HG03175 (cell line): ENCODE measurements around the gene FRMPD4.

Source experiments
- ATAC-seq: cut with Tn5 transposase; IDR thresholded peaks from one replicate; pipeline ENCODE4 v1.9.1; 2021; ENCODE audit warnings: mild to moderate bottlenecking, moderate library complexity; ENCODE audit not compliant: unreplicated experiment

The FRMPD4 gene

GRCh38 chrX:12711435-12712040, 573.3 kb downstream of the FRMPD4 start:
- no peak for ATAC-seq

DNA sequence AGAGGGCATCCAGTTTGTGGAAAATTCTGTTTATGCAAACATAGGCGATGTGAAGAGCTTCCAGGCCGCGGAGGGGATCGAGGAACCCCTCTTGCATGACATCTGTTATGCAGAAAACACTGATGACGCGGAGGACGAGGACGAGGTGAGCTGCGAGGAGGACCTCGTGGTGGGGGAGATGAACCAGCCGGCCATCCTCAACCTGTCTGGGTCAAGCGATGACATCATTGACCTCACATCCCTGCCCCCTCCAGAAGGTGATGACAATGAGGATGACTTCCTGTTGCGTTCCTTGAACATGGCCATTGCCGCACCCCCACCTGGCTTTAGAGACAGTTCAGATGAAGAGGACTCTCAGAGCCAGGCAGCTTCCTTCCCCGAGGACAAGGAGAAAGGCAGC, 578.3 kb downstream of the FRMPD4 start:
- no peak for ATAC-seq

DNA sequence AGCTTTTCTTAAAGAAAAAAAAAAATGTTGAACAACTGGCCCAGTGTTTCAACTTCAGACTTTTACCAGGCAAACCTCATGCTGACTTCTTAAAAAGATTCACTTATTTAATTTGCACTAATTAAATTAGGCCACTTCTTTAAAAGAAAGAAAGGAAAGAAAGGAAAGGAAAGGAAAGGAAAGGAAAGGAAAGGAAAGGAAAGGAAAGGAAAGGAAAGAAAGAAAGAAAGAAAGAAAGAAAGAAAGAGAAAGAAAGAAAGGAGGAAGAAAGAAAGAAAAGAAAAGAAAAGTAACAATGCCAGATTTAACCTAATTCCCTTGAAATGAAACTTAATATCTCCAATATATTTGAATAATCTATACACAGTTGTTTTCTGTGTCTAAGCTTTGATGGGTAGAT, 581.6 kb downstream of the FRMPD4 start:
- ATAC-seq: no peak

- no peak for ATAC-seq
These were observed 582.8 kb downstream of the FRMPD4 start for GRCh38 chrX:12721042-12721441.

DNA sequence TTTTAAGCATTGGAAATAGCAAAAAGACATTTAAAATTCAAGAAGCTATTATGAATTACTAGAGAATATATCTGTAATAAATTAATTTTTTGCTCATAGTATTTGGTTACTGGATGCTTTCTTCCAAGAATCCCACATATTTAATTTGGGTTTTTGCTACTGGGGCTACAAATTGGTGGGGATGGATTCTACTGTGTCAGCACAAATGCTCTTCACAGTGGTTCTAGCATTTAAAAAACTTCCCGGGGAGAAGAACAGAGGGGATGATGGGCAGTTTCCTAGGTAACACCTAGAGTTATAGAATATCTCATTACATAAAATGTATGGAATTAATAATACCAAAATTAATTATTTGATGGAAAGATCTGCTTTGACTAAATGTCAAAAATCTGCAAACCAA, 584.0 kb downstream of the FRMPD4 start:
- ATAC-seq: no peak

DNA sequence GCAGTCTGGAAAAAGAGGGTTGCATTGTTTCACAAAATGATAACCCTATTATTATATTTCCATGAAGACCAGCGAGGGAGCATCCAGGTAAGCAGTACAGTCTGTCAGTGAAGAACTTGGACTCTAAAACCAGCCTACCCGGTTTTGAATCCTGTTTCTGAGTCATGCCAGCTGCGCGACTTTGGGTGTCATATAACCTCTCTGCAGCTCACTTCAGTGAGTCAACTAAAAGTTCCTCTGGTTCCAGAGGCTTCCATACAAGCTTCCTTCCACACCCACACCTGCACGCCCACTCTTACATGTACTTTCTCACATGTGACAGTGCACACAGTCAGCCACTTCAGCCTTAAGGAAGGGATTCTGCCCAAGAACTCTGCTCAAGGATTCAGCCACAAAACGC, 603.1 kb downstream of the FRMPD4 start:
- ATAC-seq: no peak

DNA sequence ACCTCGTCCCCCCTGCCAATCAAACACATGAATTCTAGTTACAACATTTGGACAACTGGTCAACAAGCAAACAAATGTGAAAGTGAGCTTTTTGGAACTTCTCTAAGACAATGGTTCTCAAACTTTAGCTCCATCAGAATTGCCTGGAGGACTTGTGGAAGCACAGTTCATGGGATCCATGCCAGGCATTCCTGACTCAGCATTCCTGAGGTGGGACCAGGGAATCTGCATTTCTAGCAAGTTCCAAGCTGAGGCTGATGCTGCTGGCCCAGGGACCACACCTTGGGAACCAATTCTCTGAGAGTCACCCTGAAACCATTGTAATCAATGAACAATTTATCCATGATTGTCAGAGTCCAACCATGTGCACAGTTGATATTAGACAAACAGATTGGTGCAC, 609.2 kb downstream of the FRMPD4 start:
- ATAC-seq: no peak

DNA sequence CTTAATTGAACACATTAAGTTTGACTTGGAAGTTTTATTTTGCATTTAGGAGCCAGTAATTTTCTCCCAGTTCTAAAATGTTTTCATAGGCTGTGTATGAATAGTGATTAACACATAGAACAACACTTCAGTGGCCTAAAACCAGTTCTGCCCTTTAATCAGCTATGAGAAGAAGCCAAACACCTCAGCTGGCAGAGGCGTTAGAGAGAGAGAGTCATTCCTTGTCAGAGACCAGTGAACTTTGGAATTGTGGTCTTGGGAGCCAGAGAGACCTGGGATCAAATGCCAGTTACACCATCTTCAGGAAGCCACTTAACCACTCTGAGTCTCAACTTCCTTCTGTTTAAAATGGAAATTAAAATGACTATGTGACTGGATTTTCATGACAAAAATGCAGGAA, 613.6 kb downstream of the FRMPD4 start:
- no peak for ATAC-seq

DNA sequence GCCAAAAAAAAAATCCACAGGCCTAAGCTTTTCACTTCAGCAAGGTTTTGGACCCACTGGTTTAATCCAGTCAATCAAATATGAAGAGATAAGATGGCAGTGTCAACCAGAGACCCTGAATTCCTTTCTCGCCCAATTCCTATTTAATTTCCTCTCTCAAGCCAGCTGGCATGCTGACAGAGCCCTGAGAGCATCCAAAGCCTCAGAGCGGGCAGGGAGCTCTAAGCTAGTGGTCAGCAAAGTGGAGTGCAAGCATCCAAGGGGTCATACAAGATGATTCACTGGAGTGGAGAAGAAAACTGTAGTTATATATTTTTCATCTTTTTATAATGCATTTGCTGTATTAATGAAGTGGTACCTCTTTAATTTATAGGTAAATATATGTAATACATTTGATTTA, 615.1 kb downstream of the FRMPD4 start:
- ATAC-seq: no peak

DNA sequence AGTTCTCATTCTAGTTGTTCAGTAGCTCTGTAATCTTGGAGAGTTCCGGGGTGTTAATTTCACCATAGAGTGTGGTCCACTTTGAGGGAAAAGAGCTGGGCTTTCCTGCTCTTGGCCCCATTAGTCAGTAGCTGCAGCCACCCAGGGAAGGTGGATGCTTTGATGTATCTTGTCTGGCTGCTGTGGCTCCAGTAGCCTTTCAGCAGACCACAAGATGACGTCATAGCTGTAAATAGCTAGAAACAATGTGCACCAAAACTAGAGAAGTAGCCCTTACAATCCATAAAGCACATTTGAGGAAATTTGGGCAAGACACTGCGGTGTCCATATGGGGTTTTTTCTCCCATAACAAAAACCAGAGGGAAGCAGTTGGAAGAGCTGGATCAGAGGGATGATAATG, 620.0 kb downstream of the FRMPD4 start:
- ATAC-seq: no peak

- no peak for ATAC-seq
These were observed 629.6 kb downstream of the FRMPD4 start for GRCh38 chrX:12767856-12768255.

DNA sequence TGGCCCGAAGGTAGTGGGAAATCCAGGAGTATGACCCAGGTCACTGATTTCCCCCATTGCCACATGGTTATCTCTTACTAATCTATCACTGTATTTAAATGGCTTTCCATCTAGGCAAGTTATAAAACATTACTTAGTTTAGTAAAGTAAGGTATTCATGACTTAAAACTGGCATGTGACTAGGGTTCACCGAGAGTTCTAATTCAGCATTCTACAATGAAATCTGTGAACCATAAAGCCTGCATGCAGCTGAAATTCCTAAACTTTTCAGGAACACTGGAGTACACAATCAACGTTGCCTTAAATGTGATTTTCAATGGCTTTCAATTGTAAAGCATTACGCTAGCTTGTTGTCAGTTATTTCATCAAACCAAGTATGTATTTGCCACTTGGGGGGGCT, 630.2 kb downstream of the FRMPD4 start:
- no peak for ATAC-seq

DNA sequence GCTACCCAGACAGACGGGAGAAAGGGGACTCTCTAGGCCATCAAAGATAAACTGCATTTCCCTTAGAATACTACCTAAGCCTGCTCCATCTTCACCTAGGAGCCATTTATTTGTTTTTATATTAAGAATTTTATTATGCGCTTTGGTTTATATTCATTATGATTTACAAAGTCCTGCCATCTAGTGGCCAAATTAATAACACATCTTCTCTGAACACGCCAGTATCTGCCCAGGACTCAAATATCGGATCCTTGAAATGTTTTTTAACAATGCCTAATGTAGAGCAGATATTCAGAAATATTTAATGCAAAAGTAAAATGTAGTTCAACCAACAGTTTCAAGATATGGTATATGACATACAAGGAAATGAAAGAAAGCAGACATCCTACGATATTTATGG, 632.2 kb downstream of the FRMPD4 start:
- ATAC-seq: no peak

DNA sequence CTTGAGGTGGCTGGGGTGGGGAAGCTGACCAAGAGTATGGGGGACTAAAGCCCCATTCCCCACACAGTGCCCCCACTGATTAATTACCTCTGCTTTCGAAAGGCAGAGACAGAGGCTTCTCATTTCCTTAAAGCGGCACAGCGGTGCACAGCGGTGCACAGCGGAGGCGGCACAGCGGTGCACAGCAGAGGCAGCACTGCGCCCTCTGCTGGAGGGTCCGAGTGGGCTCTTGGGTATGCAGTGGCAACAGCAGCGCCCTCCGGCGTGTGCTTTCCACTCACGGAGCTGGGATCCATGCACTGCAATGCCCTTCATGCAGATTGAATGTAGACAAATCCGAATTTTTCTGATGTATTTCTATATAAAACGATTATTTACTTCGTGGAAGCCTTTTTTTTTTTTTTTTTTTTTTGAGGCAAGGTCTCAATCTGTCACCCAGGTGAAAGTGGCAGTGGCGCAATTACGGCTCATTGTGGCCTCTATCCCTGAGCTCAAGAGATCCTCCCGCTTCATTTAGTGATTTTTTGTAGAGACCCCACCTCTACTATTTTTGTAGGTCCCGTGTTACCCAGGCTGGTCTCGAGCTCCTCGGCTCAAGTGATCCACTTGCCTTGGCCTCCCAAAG, 633.3 kb downstream of the FRMPD4 start:
- peak; percentile 100 for ATAC-seq
